Stimulated activated CD4-positive, alpha-beta T cell treated with anti-CD3 and anti-CD28 coated beads, Interleukin-4, amount 100 ng/mL, for 1 hour (primary cell): ENCODE data around the gene CDKN1C.

ENCODE experiments used
- DNase-seq: peaks from one replicate; pipeline ENCODE4 v3.0.0-alpha.2; 2020

CDKN1C gene

DNA sequence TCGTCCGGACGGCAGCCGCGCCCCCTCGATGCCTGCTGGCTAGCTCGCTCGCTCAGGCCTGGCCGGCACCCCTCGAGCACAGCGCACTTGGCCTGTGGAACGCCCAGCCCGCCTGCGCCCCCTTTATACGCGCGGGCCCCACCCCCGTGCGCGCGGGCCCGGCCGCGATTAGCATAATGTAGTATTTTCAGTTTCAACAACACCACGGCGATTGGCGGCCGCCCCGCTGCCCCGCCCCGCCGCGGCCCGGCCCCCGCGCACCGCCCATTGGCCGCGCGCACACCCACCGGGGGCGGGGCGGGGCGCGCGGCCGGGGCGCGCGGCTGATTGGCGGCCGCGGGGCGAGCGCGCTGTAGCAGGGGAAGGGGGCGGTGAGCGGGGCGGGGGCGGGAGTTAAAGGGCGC, at the start of gene CDKN1C:
Gene CDKN1C (minus strand): TSS at position 98 of the 404 bp plus-strand sequence. CDS start 319 bp downstream, outside the sequence.
- DNase-seq, result peak; percentile 78

DNA sequence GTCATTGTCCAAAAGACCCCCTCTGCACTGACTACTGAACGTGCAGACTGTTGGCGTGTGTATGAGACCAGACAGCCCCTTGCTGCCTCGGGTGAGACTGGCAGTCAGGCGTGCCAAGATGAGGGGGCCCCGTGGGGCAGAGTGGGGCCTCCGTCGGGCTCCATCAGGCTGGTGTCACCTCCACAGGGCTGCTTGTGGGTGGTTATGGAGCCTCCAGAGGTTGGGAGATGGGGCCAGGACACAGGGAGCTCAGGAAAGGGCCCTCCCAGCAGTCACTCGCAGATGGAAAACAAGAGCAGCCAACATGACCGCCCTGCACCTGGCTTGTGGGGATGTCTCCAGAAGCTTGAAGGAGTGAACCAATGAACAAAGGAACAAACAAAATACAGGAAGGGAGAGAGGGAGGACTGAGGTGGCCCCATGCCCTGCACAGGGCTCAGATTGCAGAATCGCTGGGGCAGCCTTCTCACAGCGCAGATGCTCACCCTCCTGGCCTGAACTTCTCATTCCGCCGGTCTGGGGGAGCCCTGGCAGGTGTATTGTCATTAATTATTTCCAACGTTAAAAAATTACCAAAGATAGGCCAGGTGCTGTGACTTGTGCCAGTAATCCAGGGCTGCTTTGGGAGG, 49.1 kb upstream of the CDKN1C start:
- no peak for DNase-seq

DNA sequence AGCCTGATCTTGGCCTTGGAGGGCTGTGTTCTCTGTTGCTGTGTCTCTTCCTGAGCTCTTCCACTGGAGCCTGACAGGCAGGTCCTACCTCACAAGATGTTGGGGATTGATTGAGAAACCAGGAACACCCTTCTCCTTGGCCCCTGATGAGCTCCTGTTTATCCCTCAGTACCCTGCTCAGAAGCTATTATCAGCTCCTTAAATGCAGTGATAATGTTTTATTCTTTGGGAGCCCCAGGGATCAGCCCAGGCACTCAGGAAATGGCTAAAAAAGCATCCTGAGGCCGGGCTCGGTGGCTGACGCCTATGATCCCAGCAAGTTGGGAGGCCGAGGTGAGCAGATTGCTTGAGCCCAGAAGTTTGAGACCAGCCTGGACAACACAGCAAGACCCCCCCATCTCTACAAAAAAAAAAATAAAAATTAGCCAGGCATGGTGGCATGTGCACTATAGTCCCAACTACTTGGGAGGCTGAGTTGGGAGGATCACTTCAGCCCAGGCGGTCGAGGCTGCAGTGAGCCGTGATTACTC, 48.5 kb upstream of the CDKN1C start:
- DNase-seq, result no peak

DNA sequence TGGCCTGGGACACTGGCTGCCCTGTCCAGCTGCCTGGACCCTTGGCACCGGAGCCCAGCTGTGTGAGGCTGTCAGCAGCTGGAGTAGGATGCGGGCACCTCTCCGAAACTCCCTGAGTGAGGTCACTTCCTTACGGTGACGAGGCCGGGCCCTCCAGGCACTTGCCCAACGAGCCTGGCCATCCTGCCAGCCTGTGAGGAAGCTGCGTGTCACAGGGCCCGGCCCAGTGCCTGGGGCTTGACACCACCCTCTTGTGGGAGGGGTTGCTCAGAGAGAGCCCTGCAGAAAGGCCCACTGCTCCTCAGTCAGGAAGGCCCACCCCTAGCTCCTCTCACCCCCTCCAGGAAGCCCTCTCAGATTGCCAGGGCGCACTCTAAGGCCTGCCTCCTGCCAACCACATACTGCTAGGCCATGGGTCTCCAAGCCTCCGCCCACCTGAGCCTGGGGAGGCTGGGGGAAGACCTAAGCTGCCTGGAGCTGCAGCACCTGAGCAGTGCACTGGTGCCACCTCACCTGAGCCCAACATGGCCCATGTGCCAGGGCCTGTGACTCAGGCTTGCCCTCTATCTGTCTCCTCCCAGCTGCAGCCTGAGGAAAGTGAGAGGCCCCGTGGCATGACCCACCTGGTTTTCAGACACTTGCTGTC, 47.9 kb upstream of the CDKN1C start:
- DNase-seq, result no peak

DNA sequence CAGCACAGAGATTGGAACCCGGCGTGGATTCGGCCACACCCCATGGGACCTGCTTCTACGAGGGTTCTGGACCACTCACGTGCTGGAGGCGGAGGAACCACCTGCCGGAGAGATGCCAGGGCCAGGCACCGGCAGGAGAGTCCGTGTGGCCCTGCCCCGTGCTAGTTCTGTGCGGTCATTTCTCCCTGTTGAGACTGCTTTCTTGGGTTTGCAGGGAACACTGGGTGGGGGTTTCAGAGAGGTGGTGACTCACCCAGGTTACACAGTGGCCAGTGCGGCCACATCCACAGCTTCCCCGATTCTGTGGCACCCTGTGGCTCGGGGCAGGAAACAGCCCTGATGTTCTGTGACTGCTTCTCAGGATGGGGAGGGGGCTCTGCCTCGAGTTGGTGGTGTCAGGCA, 47.3 kb upstream of the CDKN1C start:
- DNase-seq, result no peak

GRCh38 chr11:2931771-2932738, 46.5 kb upstream of the CDKN1C start:
- no peak for DNase-seq

GRCh38 chr11:2931420-2931746, 45.8 kb upstream of the CDKN1C start:
- DNase-seq, result no peak

DNA sequence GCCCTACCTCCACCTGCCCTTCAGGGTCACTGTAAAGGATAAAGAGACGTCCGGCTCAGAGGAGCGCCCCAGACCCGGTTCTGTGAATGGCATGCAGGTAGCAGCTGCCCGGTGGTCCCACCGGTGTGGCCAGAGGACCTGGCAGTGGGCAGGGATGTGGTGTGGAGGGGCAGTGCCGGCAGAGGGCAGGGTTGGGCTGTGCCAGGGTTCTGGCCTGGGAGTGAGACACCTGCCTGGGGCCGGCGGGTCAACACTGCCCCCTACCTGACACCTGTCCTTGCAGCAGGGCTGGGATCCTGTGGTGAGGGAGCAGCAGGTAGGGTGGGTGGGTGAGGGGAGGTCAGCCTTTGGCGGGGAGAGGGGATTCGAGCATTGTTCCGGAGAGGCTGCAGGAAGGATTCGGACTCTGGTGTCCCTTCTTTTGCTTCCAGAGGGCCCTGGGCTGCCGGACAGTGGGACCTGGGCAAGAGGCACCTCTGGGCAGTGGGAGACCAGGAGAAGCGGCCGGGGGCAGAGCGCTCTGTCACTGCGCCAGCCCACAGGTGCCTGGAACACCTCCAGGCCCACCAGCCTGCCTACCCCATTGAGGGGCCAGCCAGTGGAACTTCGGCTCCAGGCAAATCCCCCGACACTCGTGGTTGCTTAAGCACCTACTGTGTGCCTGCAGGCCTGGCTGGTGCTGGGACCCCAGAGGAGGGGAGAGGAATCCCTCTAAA, 45.3 kb upstream of the CDKN1C start:
- peak; percentile 31 for DNase-seq

DNA sequence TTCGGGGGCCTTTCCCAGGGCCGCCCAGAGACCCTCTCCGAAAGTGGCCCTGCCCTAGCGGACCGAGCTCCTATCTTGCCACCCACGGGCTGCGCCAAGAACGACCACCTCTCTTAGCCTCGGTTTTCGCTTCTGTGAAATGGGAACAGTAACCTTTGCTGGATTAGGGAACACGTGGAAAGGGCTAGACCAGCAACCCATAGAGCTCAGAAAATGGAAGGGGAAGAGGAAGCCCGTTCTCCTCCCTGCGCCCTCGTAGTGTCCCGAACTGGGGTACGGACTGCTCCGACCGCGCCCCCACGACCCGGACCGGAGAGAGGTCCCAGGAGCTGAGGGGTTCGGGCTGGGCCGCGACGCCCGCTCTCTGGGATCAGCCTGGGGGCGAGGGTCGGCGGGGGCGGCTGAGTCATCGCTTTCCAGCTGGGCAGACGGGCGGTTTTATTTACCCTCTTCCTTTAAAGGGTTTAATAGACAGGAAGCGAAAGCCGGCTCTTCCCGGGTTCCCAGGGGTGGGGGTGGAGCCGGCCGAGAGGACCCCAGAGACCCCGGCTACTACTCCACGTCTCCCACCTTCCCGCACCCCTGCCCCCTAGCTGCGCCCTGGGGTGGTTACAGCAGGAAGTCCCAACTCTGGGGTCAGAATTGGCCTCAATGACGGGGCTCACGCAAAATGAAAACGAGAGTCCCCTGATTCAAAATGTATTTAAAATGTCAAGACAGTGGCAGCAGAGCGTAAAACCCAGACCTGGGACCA, 44.6 kb upstream of the CDKN1C start:
- DNase-seq, result peak; percentile 36

DNA sequence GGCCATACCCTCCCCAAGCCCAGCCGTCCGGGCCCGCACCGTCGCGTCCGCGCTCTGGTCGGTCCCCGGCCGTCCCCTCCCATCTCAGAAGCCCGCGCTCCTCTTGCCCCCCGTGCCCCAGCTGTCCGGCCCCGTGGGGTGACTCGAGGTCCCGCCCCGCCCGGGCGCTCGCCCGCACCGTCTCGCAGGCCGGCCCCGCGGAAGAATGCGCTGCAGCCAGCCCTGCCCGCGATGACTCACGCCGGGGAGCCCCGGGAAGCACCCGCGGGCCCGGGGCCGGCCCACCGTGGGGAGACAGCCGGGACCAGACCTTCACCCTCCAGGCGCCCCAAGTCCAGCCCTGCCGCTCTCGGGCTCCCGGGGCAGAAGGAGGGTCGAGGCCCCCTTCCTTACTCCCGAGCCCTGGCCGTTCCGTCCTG, 44.0 kb upstream of the CDKN1C start:
- peak; percentile 57 for DNase-seq

GRCh38 chr11:2928605-2929530, 43.3 kb upstream of the CDKN1C start, which contains the start of gene PHLDA2:
Gene PHLDA2 (minus strand): TSS chr11:2929420. CDS start chr11:2929364, 56 bp downstream.
- peak; percentile 60 for DNase-seq

GRCh38 chr11:2927851-2928604, 42.5 kb upstream of the CDKN1C start:
- DNase-seq, result no peak

GRCh38 chr11:2927121-2927800, 41.7 kb upstream of the CDKN1C start:
- DNase-seq, result no peak

- no peak for DNase-seq
Measured at GRCh38 chr11:2926611-2927051, 41.1 kb upstream of the CDKN1C start.

DNA sequence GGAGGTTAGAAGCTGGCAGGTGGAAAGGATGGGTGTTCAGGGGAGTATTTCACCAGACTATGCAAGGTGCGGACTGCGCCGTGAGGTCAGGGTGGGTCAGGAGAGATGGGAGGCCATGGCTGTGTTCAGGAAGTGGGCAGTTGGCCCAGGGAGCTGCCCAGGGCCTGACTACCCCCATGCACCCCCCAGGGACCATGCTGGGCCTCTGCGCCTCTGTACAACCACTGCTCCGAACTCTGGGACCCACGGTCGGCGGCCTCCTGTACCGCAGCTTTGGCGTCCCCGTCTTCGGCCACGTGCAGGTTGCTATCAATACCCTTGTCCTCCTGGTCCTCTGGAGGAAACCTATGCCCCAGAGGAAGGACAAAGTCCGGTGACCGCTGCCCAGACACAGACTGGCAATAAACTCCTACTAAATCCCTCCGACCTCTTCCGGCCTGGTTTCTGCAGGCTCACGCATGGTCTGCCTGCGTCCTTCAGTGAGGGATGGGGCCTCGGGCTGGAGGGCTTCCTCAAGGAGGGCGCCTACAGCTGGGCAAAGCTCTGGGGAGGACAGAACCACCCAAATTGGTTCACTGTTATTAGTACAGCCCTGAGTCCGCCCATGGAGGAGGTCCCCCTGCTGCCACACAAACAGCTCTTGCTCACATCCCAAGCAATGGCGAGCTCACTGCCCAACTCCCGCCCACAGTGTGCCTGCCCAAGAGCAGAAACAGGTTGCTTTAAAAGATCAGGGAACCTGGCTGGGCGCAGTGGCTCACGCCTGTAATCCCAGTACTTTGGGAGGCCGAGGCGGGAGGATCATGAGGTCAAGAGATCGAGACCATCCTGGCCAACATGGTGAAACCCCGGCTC, 39.5 kb upstream of the CDKN1C start:
- no peak for DNase-seq

DNA sequence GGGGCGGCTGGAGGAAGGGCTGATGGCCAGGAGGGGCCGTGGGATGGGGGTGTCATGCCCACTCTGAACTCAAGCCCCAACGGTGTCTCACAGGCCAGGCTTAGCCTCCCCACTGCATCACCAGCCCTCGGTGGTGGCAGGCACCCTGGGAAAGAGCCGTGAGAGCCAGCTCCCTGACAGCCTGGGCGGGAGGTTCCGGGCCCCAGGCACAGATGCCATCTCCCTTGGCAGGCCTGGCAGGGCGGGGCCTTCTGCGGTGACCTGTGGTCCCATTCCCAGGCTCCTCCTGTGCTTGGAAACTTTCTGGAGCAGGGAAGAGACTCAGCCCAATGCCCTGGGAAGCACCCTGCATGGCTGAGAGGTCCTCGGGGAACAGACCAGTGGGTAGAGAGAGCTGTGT, 38.8 kb upstream of the CDKN1C start:
- no peak for DNase-seq

GRCh38 chr11:2923446-2924375, 38.1 kb upstream of the CDKN1C start:
- DNase-seq, result no peak
